NCI-H1105 treated with DMSO at 0.1 percent for 48 hours (cell line): ENCODE results near the gene PREX1.

Source experiments
- DNase-seq: peaks from one replicate; lab custom pipeline; 2025; lab: John Stamatoyannopoulos, UW

The PREX1 gene

GRCh38 chr20:48620154-48620506 is 207.7 kb downstream of the PREX1 start:
- no peak for DNase-seq

- peak; percentile 32 for DNase-seq
These were observed 208.4 kb downstream of the PREX1 start for GRCh38 chr20:48619126-48620101.

GRCh38 chr20:48618631-48619030 is 209.2 kb downstream of the PREX1 start:
- no peak for DNase-seq

GRCh38 chr20:48618052-48618451 is 209.7 kb downstream of the PREX1 start:
- DNase-seq, result no peak

GRCh38 chr20:48617481-48617880 is 210.3 kb downstream of the PREX1 start:
- no peak for DNase-seq

- no peak for DNase-seq
These were observed 211.3 kb downstream of the PREX1 start for GRCh38 chr20:48616481-48616880.

- DNase-seq, result no peak
These were observed 211.9 kb downstream of the PREX1 start for GRCh38 chr20:48615871-48616270.

- DNase-seq, result no peak
These were observed 213.1 kb downstream of the PREX1 start for GRCh38 chr20:48614593-48615274.

GRCh38 chr20:48613926-48614325 is 213.9 kb downstream of the PREX1 start:
- DNase-seq, result no peak

- no peak for DNase-seq
These were observed 215.5 kb downstream of the PREX1 start for GRCh38 chr20:48612335-48612734.

- no peak for DNase-seq
These were observed 216.8 kb downstream of the PREX1 start for GRCh38 chr20:48610996-48611395.

- no peak for DNase-seq
These were observed 218.3 kb downstream of the PREX1 start for GRCh38 chr20:48609491-48609978.

GRCh38 chr20:48608756-48609155 is 219.0 kb downstream of the PREX1 start:
- no peak for DNase-seq

- DNase-seq, result no peak
These were observed 220.3 kb downstream of the PREX1 start for GRCh38 chr20:48607544-48607865.

- no peak for DNase-seq
These were observed 220.8 kb downstream of the PREX1 start for GRCh38 chr20:48606841-48607543.

- DNase-seq, result no peak
These were observed 221.5 kb downstream of the PREX1 start for GRCh38 chr20:48606172-48606840.

GRCh38 chr20:48605364-48606171 is 222.2 kb downstream of the PREX1 start:
- no peak for DNase-seq

GRCh38 chr20:48604936-48605335 is 222.9 kb downstream of the PREX1 start:
- DNase-seq, result no peak

GRCh38 chr20:48604426-48604825 is 223.4 kb downstream of the PREX1 start:
- no peak for DNase-seq

GRCh38 chr20:48603819-48604405 is 223.9 kb downstream of the PREX1 start:
- no peak for DNase-seq
